HG02870 (cell line): Measurements from ENCODE around the gene STARD13.

Experiments used
- ATAC-seq: cut with Tn5 transposase; IDR thresholded peaks from one replicate; pipeline ENCODE4 v1.9.1; 2021; ENCODE audit warnings: mild to moderate bottlenecking, moderate library complexity; ENCODE audit not compliant: unreplicated experiment

Gene STARD13

DNA sequence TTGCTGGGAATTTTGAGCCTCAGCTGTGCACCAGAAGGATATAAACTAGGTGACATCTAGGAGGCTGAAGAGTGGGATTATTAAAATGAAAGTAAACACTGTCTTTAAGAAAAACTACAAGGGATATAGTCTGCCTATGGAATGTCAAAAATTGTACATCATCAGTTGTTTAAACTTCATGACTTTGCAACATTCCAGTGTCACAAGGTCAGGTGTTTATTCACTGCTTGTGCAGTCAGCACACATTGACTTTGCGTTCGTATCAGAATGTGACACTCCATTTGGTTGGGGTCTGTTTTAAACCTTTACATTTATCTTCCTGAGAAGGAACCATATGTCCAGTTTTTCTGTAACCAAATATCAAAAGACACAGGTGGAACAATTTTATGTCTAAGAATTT is 183.7 kb downstream of the STARD13 start:
- no peak for ATAC-seq

DNA sequence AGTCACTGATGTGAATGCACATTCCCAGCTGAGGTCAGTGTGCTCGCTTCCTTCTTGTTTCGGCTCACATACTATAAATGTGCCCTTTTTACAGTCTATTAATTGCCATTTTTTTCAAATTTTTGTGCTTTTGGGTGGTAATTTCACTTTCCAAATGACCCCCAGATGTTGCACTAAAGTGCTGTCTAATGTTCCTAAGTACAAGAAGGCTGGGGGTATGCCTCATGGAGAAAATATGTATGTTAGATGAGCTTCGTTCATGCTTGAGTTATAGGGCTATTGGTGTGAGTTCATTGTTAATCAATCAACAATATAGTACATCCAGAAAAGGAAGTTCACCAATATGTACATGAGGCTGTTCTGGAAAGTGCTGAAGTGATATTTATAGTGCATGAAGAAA is 184.7 kb downstream of the STARD13 start:
- no peak for ATAC-seq

DNA sequence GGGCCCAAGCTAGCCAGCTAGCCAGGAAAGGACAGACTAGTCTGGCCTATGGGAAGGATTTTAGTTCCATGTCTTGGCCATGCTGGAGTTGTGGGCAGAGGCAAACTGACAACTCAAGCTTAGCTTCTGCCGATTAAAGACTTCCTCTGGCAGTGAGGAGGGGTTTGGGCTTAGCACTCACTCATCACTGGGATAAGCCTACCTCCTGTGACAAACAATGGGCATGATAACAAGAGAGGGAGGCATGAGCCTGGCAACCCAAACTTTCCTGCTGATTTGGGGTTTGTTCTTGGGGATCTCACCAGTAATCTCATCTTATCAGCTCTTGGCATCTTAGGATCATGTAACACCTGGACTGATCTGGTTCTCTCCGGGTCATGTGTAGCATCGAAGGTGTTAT is 185.7 kb downstream of the STARD13 start:
- ATAC-seq, result no peak

DNA sequence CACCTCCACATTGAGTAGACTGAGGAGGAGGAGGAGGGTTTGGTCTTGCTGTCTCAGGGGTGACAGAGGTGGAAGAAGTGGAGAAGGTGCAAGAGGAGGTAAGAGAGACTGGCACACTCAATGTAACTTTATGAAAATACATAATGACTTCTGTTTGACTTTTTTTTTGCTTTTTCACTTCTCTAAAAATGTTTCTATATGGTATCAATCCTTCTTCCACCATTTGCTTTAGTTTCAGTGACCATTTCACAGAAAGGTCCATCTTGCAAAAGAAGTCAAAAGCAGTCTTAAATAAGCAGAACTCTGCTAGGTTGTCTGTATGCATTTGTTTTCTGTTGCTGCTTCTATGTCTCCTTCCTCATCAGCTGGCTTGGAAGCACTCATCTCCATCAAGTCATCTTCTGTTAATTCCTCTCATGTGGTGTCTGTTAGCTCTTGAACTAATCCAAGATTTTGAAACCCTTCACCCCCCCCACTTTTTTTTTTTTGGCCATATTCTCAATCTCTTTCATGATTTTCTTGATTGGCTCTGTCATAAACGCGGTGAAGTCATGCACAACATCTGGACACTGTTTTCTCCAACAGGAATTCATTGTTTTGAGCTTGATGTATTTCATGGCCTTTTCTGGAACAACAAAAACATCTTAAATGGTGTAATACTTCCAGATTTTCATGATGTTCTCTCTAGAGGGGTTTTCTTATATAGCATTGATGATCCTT is 188.5 kb downstream of the STARD13 start:
- ATAC-seq, result no peak

DNA sequence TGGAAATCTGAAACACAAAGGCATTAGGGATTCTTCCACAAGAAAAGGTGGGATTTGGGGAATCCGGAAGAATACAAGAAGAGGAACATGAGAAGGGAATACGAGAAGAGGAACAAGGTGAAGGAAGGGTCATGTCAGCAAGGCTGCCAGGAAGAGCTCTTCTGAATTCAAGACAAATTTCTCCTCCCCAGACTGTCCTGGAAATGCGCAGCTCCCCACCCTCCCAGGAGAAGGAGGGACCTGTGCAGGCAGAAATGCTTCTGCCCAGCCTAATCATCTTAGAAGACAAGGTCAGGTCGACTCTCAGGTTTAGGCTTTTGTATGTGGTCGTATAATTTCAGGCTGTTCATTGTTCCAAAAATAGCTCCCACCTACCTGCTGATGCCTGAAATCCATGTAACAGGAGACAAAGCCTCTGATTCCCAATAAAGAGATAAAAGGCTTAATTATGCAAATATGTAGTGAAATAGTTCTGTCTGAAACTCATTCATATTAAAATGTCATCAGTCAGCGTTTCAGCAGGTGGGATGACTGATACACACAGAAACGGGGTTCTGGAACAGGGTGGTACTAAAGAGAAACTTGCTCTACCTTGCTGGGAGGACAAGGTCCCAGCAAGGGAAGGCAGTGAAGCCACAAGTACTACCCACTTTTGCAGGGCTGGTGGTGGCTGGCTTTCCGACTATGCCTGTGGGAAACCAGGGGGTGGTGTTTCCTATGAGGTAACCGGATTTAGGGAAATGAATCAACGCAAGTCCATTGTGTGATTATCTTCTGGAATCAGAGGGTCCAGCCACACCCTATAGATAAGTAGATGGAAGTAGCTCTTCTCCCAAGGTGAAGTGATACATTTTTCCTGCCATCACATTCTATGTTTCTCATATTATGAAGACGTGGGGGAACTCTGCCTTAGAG is 193.2 kb downstream of the STARD13 start:
- ATAC-seq, result no peak

DNA sequence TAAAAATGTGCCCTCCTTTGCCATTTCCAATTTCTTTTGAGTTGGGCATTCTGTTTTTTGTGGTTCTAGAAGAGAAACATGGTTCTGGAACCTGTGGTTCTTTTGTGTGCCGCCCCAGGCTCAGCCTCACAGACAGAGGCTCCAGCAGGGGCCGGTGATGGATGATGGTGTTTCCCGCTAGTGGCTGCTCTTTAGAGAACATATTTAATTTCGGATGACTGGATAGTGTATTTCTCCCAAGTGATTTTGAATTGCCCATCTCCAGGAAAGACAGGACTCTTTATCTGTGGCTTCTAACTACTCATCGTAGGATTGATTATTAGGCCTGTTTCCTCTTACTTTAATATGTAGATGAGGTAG is 194.2 kb downstream of the STARD13 start:
- ATAC-seq, result no peak

DNA sequence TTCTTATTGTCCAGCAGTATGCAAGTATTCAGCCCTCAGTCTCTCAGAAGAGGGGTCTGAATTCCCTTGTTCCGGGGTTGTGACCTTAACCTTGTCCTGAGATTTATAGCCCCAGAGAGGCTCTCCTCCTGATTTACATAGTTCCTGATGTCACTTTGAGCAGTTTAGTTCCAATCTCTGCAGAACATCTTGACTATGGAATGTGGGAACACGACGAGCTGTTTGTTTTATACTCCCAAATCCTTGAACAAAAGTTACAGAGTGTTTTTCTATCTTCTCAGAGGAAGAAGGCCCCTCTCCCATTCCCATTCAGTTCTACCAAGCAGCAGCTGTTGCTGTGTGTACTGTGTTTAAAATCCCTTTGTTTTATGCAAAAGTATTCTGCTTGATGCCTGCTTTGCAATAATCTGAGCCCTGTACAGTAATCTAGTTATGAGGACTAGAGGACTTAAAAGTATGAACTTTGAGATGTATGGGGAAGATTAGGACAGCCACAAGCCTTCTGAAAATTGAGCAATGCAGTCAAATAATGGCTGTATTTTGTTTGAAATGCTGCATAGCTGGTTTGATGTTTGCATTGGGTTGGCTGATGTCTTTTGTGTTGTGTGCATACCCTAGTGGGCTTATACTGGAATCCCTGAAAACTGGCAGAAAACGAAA is 194.7 kb downstream of the STARD13 start:
- no peak for ATAC-seq

DNA sequence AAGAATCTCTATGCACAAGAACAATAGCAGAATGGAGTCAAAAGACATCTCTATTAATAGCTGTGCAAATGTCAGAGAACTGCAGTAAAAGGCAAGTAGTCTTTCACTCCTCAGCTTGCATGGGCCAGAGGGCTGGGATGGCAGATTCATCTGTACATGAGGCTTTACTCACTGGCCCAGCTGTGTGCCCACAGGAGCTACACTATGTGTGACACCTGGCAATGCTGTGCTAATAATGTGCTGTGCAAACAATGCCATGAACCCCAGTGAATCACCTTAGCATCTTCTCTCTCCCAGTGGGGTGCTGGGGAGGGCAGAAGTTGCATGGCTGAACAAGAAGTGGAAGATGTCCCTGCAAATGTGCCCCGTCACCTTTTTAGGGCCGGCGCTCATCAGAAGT is 196.2 kb downstream of the STARD13 start:
- ATAC-seq, result no peak

DNA sequence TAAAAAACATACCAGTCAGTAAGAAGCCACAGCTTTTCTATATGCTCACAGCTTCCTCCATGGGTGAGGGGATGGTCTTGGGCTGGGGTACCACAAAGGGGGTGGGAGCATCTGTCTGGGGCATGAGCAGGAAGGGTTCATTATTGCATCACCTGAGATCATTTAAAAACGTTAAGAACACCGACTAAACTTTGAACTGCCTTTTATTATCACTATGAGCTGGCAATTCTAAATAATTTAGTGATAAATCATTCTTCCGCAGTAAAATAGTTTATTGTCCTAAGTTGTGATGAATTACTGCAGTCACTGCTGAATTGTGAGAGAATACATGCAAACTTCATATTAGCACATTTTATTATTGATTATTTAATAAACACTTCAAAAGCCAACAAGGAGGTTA is 197.8 kb downstream of the STARD13 start:
- ATAC-seq, result no peak

DNA sequence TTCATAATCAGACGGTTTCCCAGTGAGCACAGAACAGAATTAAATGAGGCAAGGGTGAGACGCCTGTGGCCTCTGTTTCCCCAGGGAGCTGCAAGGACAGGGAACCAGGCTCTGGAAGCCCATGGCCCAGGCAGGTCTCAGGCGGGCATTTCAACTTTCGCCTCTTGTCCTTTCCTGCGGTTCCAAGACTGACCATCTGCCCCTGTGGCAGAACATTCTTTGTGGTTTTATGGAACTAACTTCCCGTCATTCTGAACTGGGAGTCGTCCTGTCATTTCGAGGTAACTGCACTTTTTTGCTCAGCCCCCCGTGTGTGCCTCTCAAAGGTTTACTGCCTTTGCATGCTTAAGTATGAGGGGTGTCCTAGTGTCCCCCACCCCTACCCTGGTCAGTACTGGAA is 198.5 kb downstream of the STARD13 start:
- ATAC-seq, result no peak

DNA sequence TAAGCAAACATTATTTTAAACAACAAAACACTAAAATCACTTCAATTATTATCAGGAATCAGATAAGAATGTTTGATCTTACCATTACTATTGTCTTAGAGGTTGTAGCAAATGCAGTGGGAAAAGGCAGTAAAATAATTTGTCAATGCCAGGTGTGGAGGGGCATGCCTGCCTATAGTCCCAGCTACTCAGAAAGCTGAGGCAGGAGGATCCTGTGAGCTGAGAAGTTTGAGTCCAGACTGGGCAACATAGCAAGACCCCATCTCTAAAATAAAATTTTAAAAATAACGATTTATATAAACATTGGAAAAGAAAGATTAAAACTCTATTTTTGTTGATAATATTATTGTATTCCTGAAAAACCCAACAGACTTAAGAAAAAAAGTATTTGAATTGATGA is 202.5 kb downstream of the STARD13 start:
- ATAC-seq, result no peak

DNA sequence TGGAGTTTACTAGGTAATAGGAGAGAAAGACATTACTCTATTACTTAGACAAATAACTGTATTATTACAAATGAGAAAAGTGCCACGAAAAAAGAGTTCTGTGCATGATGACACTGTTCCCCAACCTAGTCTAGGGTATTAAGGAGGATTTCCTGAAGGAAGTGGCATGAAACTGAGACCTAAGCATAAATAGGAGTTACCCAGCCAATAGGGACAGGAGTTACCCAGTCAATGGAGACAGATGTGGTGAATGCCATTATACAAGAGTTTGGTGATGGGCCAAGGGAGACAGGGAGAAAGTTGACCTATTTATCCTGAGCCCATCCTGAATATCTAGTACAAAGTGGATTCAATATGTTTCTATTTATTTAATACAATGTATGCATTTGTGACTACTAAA is 203.9 kb downstream of the STARD13 start:
- ATAC-seq, result no peak

DNA sequence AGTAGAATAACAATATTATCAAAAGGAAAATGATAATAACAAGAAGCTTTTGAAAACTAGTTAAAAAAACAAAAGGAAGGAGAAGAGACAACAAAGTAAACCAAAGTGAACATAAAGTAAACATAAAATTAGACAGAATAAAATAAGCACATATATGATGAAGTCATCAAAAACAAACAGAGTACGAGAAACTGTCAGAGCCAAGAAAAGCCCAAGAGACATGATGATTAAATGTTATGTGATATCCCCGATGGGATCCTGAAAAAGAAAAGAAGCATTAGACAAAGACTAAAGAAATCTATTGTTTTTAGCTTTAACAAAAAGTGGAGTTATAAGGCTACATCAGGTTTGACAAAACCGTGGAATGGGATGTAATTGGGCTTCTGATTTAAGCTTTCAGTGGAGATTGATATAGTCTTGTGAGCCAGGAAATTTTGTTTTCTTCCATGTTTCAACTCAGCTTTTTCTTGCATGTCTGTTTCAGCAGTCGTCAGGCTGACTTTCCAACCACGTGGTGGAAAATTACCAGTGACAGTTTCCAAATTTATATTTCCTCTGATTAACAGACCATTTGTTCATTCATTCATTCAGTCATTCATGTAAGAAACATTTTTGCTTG is 204.5 kb downstream of the STARD13 start:
- no peak for ATAC-seq

DNA sequence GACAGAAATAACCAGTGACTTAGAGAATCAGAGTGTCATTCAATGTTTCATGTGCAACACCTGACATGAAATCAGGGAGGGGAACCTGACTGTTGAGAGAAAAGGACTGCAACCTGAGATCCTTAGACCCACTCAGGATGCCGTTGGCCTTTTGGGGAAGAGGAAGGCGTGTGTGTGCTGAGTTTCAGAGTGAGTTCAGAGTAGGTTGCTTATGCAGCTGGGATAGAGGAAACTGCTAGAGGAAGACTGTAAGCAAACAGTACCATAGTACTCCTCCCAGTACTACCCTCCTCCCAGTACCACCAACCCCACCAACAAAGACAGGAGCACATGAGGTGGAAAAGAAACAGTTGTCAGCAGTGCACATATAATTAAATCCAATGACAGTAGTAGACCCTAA is 205.6 kb downstream of the STARD13 start:
- no peak for ATAC-seq

DNA sequence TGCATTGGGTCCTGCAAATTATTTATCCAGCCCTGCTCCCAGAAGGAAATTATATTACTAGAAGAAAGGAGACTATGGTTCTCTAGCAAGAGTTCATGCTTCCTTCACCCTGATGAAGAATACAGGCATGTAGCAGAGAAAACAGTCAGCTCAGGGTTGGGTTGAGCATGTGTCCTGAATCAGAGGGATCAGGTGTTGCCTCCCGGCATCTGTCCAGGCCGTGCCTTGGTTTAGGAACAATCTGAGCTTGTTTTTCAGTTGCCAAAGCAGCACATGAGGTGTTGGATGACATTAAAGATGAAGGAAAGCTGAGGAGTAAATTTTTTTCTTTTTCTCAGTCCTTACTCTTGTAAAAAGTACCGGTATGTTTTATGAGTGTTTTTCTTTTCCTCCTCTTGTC is 207.3 kb downstream of the STARD13 start:
- no peak for ATAC-seq

DNA sequence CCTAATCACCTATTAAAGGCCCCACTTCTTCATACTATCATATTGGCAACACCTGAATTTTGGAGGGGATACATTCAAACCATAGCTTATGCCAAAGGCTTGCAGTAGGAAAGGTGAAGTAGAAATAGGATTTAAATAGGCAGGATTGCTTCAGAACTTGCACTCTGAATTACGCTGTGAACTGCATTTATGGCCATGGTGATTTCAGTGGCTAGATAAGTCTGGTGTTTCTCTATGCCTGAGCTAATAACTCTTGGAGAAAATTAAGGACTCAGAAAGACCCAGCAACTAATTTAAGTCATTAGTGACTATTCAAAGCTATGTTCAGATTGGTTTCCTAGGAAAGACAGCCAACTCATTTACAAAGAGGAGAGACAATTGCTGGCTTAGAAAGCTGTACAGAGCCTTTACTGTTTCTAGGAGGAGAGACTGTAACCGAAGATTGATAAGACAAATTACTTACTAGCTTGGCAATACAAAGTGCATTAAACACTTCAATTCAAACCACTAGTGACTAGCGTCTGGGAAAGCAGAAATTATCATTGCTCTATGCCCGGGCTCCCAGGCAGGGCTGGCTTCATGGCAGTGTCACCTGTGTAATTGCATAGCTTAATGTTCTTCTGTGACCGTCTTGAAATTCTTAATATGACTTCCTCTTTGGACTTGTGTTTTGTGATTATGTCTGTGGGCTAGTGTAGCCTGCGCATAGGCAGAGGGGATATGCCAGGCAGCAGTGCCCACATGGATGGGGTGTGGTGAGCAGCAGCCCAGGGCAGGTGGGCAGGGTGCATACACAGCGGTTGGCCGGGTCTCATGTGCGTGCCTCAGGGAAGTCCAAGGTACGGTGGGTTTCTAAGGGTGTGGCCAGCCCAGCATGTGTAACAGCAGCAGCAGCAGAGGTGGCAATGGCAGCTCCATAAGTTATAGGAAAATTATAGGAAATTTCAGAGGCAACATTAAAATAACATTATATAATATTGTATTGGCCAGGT is 209.3 kb downstream of the STARD13 start:
- ATAC-seq, result no peak

DNA sequence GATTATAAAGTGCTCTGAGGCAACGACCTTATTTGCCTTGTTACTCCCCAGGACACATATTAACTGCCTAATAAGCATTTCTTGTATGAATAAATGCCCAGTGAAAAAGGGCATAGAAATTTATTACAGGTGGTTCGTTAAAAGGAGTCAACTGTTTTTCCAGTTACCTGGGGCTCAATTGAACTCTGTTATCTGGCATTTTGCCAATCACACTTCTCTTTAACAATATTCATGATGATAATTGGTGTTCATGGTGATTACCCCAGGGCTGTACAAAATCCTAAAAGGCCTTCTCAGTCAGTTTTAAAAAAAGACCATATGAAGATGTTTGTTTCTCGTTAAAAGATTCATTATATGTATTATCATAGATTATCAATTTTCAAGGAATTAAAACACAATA is 212.2 kb downstream of the STARD13 start:
- ATAC-seq, result no peak

DNA sequence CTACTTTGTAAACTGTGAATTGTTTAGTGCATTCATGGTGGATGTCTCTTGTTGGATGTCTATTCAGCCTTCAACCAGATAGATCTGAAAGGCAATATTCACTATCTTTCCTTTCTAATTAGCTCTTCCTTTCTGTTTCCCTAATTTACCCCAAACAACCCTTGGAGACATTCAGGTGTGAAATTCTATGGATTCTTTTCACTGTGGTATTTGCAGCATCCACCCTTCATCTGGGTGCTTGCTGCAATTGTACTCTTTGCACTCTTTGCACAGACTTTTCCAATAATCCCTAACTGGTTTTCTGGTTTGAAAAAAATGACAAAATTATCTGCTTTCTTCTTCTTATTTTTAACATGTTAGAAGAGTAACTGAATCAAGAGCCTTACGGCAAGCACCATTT is 212.8 kb downstream of the STARD13 start:
- no peak for ATAC-seq

DNA sequence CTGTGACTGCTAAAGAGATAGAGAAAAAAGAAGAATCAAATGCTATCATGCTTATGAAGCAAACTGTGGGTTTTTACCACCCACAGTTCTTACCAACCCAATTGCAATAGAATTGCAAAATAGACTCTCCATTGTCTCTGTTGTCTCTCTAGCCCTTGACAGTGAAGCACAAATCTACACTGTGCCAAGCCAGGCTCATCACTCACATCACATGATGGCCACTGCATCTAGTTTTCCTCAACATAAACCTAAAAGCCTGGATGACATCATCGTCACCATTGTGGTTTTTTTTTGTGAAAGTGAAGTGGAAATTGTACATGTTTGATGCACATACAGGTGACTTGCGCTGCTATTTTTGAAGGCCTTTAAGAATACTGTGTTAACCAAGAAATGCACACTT is 213.3 kb downstream of the STARD13 start:
- ATAC-seq, result no peak

DNA sequence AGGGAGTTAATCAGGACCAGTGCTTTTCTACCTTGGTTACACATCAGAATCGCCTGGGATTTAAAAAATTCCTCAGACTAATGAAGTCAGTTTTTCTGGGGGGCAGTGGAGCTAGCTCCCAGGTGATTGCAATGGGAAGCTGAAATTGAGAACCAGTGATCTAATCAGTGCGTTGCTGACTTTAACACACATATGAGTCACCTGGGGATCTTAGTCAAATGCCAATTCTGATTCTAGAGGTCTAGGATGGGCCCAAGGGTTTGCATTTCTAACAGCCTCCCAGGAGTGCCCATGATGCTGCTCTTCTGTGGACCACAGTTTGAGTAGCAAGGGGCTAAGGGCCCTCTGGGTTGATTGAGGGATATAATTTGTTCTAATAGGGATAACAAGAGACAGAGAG is 214.8 kb downstream of the STARD13 start:
- no peak for ATAC-seq
